ENCODE data around the gene APOBEC3A. TPM values are rescaled to one million over a fixed set of nuclear protein-coding genes. Genes with fewer than 3 reads are reported as not detected.

APOBEC3A gene
- total RNA-seq, 1 experiment from 2014 or later = not detected

DNA sequence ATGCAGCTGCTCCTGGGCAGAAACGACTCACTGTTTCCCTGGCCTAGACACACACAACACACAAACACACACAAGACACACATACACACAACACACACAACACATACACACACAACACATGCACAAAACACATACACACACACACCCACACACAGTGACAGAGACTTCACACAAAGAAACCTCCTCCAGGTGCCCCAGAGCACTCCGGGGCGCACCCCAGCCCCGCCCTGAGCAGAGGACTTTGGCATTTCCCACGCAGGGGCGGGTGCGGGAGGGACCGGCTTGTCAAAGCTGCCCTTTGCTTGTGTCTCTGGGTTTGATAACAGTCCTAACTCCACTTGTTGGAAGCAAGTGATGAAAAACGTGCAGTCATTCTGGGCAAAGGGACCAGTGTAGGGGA lies 6.5 kb downstream of the APOBEC3A start:
- TF ChIP-seq NR1H2 (CRISPR knock-in tag; IDR thresholded peaks at IDR 0.05) (no peak), ATF1 (CRISPR knock-in tag; IDR thresholded peaks at IDR 0.05) (no peak), SOX15 (CRISPR knock-in tag; IDR thresholded peaks at IDR 0.05) (no peak), MYBL2 (CRISPR knock-in tag; IDR thresholded peaks at IDR 0.05) (no peak), RORB (CRISPR knock-in tag; IDR thresholded peaks at IDR 0.05) (no peak), FOXK1 (CRISPR knock-in tag; IDR thresholded peaks at IDR 0.05) (no peak), KAT7 (CRISPR knock-in tag; IDR thresholded peaks at IDR 0.05; ENCODE audit: borderline replicate concordance) (no peak), ZNF423 (CRISPR knock-in tag; IDR thresholded peaks at IDR 0.05) (no peak), SMAD3 (CRISPR knock-in tag; IDR thresholded peaks at IDR 0.05; ENCODE audit: borderline replicate concordance) (no peak)
- TF ChIP-seq, protein P1, sequence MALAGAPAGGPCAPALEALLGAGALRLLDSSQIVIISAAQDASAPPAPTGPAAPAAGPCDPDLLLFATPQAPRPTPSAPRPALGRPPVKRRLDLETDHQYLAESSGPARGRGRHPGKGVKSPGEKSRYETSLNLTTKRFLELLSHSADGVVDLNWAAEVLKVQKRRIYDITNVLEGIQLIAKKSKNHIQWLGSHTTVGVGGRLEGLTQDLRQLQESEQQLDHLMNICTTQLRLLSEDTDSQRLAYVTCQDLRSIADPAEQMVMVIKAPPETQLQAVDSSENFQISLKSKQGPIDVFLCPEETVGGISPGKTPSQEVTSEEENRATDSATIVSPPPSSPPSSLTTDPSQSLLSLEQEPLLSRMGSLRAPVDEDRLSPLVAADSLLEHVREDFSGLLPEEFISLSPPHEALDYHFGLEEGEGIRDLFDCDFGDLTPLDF (CRISPR knock-in tag; IDR thresholded peaks at IDR 0.05) = no peak
- TF ChIP-seq, protein P2, sequence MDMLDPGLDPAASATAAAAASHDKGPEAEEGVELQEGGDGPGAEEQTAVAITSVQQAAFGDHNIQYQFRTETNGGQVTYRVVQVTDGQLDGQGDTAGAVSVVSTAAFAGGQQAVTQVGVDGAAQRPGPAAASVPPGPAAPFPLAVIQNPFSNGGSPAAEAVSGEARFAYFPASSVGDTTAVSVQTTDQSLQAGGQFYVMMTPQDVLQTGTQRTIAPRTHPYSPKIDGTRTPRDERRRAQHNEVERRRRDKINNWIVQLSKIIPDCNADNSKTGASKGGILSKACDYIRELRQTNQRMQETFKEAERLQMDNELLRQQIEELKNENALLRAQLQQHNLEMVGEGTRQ (CRISPR knock-in tag; IDR thresholded peaks at IDR 0.05) = no peak
- TF ChIP-seq, protein P3, sequence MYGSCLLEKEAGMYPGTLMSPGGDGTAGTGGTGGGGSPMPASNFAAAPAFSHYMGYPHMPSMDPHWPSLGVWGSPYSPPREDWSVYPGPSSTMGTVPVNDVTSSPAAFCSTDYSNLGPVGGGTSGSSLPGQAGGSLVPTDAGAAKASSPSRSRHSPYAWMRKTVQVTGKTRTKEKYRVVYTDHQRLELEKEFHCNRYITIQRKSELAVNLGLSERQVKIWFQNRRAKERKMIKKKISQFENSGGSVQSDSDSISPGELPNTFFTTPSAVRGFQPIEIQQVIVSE (CRISPR knock-in tag; IDR thresholded peaks at IDR 0.05; ENCODE audit: borderline replicate concordance) = no peak
- TF ChIP-seq, protein P4, sequence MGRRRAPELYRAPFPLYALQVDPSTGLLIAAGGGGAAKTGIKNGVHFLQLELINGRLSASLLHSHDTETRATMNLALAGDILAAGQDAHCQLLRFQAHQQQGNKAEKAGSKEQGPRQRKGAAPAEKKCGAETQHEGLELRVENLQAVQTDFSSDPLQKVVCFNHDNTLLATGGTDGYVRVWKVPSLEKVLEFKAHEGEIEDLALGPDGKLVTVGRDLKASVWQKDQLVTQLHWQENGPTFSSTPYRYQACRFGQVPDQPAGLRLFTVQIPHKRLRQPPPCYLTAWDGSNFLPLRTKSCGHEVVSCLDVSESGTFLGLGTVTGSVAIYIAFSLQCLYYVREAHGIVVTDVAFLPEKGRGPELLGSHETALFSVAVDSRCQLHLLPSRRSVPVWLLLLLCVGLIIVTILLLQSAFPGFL (CRISPR knock-in tag; IDR thresholded peaks at IDR 0.05; ENCODE audit: borderline replicate concordance) = no peak
- TF ChIP-seq, protein P5, sequence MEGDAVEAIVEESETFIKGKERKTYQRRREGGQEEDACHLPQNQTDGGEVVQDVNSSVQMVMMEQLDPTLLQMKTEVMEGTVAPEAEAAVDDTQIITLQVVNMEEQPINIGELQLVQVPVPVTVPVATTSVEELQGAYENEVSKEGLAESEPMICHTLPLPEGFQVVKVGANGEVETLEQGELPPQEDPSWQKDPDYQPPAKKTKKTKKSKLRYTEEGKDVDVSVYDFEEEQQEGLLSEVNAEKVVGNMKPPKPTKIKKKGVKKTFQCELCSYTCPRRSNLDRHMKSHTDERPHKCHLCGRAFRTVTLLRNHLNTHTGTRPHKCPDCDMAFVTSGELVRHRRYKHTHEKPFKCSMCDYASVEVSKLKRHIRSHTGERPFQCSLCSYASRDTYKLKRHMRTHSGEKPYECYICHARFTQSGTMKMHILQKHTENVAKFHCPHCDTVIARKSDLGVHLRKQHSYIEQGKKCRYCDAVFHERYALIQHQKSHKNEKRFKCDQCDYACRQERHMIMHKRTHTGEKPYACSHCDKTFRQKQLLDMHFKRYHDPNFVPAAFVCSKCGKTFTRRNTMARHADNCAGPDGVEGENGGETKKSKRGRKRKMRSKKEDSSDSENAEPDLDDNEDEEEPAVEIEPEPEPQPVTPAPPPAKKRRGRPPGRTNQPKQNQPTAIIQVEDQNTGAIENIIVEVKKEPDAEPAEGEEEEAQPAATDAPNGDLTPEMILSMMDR (IDR thresholded peaks at IDR 0.05) = no peak
- POLR2A ChIA-PET = no interaction called here
- no peak overlapping the region for H3K27ac Mint-ChIP-seq
- CTCF ChIA-PET = no interaction called here
- no peaks in the 10 kb centered on the region for H3K36me3 Mint-ChIP-seq
- DNase-seq (ENCODE audit: low spot score) (no peak), ATAC-seq (no peak)
- H3K27me3 Mint-ChIP-seq (ENCODE audit: low read depth) = peaks cover 2% of the 10 kb centered on the region
- H3K4me1 Mint-ChIP-seq = peaks cover 5% of the 10 kb centered on the region
- no peaks in the 10 kb centered on the region for H3K9me3 Mint-ChIP-seq
- H3K4me3 Mint-ChIP-seq = no peak overlapping the region

DNA sequence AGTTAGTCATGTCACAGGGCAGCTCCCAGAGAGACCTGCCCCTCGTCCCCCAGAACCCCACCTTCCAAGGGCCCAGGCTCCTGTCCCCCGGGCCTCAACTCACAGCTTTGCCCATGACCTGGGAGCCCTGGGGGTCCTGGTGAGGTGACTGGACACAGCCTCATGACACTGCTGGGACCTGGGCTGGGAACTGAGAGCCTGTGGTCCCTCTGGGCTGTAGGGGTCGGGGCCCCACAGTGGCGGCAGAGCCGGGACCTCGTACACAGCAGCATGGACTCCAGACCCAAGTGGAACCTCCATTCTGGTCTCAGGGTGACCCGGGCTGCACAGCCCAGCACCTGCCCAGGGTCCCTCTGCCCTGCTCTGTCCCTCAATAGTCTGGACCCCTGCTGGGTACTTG lies 6.9 kb downstream of the APOBEC3A start:
- POLR2A ChIA-PET = no interaction called here
- no peak for TF ChIP-seq IRF2 (CRISPR knock-in tag; IDR thresholded peaks at IDR 0.05; ENCODE audit: borderline replicate concordance, low read depth)
- TF ChIP-seq JUN (CRISPR knock-in tag; IDR thresholded peaks at IDR 0.05) = no peak
- no peak for TF ChIP-seq OVOL2 (CRISPR knock-in tag; IDR thresholded peaks at IDR 0.05; ENCODE audit: borderline replicate concordance)
- TF ChIP-seq ELF4 (CRISPR knock-in tag; IDR thresholded peaks at IDR 0.05; ENCODE audit: low read depth) = no peak
- TF ChIP-seq, protein P6, sequence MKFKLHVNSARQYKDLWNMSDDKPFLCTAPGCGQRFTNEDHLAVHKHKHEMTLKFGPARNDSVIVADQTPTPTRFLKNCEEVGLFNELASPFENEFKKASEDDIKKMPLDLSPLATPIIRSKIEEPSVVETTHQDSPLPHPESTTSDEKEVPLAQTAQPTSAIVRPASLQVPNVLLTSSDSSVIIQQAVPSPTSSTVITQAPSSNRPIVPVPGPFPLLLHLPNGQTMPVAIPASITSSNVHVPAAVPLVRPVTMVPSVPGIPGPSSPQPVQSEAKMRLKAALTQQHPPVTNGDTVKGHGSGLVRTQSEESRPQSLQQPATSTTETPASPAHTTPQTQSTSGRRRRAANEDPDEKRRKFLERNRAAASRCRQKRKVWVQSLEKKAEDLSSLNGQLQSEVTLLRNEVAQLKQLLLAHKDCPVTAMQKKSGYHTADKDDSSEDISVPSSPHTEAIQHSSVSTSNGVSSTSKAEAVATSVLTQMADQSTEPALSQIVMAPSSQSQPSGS (CRISPR knock-in tag; IDR thresholded peaks at IDR 0.05; ENCODE audit: borderline replicate concordance, low read depth) = no peak
- TF ChIP-seq CBFB (CRISPR knock-in tag; IDR thresholded peaks at IDR 0.05; ENCODE audit: low read depth) = no peak
- TF ChIP-seq, protein P7, sequence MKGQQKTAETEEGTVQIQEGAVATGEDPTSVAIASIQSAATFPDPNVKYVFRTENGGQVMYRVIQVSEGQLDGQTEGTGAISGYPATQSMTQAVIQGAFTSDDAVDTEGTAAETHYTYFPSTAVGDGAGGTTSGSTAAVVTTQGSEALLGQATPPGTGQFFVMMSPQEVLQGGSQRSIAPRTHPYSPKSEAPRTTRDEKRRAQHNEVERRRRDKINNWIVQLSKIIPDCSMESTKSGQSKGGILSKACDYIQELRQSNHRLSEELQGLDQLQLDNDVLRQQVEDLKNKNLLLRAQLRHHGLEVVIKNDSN (CRISPR knock-in tag; IDR thresholded peaks at IDR 0.05) = no peak
- no peak for TF ChIP-seq NR2C2 (CRISPR knock-in tag; IDR thresholded peaks at IDR 0.05)
- TF ChIP-seq NFYB (CRISPR knock-in tag; conservative IDR thresholded peaks at IDR 0.05; ENCODE audit: low read depth) = no peak
- no peak for TF ChIP-seq PRRX2 (CRISPR knock-in tag; IDR thresholded peaks at IDR 0.05)
- TF ChIP-seq, protein P8, sequence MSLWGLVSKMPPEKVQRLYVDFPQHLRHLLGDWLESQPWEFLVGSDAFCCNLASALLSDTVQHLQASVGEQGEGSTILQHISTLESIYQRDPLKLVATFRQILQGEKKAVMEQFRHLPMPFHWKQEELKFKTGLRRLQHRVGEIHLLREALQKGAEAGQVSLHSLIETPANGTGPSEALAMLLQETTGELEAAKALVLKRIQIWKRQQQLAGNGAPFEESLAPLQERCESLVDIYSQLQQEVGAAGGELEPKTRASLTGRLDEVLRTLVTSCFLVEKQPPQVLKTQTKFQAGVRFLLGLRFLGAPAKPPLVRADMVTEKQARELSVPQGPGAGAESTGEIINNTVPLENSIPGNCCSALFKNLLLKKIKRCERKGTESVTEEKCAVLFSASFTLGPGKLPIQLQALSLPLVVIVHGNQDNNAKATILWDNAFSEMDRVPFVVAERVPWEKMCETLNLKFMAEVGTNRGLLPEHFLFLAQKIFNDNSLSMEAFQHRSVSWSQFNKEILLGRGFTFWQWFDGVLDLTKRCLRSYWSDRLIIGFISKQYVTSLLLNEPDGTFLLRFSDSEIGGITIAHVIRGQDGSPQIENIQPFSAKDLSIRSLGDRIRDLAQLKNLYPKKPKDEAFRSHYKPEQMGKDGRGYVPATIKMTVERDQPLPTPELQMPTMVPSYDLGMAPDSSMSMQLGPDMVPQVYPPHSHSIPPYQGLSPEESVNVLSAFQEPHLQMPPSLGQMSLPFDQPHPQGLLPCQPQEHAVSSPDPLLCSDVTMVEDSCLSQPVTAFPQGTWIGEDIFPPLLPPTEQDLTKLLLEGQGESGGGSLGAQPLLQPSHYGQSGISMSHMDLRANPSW (CRISPR knock-in tag; conservative IDR thresholded peaks at IDR 0.05; ENCODE audit: low read depth) = no peak
- TF ChIP-seq, protein P9, sequence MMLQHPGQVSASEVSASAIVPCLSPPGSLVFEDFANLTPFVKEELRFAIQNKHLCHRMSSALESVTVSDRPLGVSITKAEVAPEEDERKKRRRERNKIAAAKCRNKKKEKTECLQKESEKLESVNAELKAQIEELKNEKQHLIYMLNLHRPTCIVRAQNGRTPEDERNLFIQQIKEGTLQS (CRISPR knock-in tag; conservative IDR thresholded peaks at IDR 0.05) = no peak

More for the DNA sequence above, 6.9 kb downstream of the APOBEC3A start:
- H3K36me3 Mint-ChIP-seq = no peaks in the 10 kb centered on the region
- H3K27ac Mint-ChIP-seq = no peak overlapping the region
- no peaks in the 10 kb centered on the region for H3K9me3 Mint-ChIP-seq
- CTCF ChIA-PET = no interaction called here
- peaks cover 5% of the 10 kb centered on the region for H3K4me1 Mint-ChIP-seq
- no peak for ATAC-seq
- DNase-seq (ENCODE audit: low spot score) = no peak
- no peak overlapping the region for H3K4me3 Mint-ChIP-seq
- no peaks in the 10 kb centered on the region; the same call in 1 of the 2 replicates for H3K27me3 Mint-ChIP-seq (ENCODE audit: low read depth)
